Sigmoid colon (tissue), 4 donors: ENCODE data around the gene LHX2.

Source experiments
- CTCF ChIP-seq, 4 experiments: fragments of 450-650 bp in 3 of 4; fragments of 200-600 bp in 1 of 4; IDR thresholded peaks; one replicate each; pipeline ENCODE4 v1.5.1; 2016 to 2019; ENCODE audit warnings: antibody characterized with exemption in 4 of 4, mild to moderate bottlenecking in 3 of 4, moderate library complexity in 2 of 4
- EP300 ChIP-seq, 4 donors: sonication (generic); formaldehyde crosslinking; IDR thresholded peaks; one replicate each; pipeline ENCODE4 v1.6.1; 2017; ENCODE audit warnings: antibody characterized with exemption in 4 of 4
- POLR2A ChIP-seq, 2 donors: fragments of 450-650 bp; IDR thresholded peaks; one replicate each; pipeline ENCODE4 v1.6.1; 2016; ENCODE audit warnings: antibody characterized with exemption in 2 of 2, mild to moderate bottlenecking in 2 of 2, moderate library complexity in 2 of 2
- POLR2AphosphoS5 ChIP-seq, 4 donors: sonication (generic); formaldehyde crosslinking; IDR thresholded peaks; one replicate each; pipeline ENCODE4 v1.6.1; 2017; ENCODE audit warnings: antibody characterized with exemption in 4 of 4

GRCh38 chr9:124082622-124083021 lies 71.1 kb downstream of the LHX2 start:
- TF ChIP-seq CTCF (IDR thresholded peaks at IDR 0.05) (no peak), POLR2A (IDR thresholded peaks at IDR 0.05) (no peak), POLR2AphosphoS5 (IDR thresholded peaks at IDR 0.05) (no peak), EP300 (IDR thresholded peaks at IDR 0.05) (no peak)
